HG02623 (cell line): ENCODE measurements around the gene TLE4.
"Not testable (repeated sequence)": the region's sequence is repeated elsewhere in the genome, so short reads cannot be mapped to it uniquely, and the experiment has no call there.

Experiments used
- ATAC-seq: cut with Tn5 transposase; IDR thresholded peaks from one replicate; pipeline ENCODE4 v1.9.1; 2021; ENCODE audit warnings: moderate library complexity; ENCODE audit not compliant: unreplicated experiment

The TLE4 gene

GRCh38 chr9:79630521-79631403, 59.0 kb downstream of the TLE4 start:
- ATAC-seq: peak; percentile 75

GRCh38 chr9:79632060-79632459, 60.3 kb downstream of the TLE4 start:
- ATAC-seq: no peak

- no peak for ATAC-seq
Measured at GRCh38 chr9:79632705-79633104, 60.9 kb downstream of the TLE4 start.

GRCh38 chr9:79633558-79633957, 61.8 kb downstream of the TLE4 start:
- ATAC-seq: no peak

- no peak for ATAC-seq
Measured at GRCh38 chr9:79637177-79637925, 65.6 kb downstream of the TLE4 start.

GRCh38 chr9:79638806-79639205, 67.0 kb downstream of the TLE4 start:
- no peak for ATAC-seq

- ATAC-seq: no peak
Measured at GRCh38 chr9:79639354-79639753, 67.6 kb downstream of the TLE4 start.

- ATAC-seq: not testable (repeated sequence)
Measured at GRCh38 chr9:79640067-79640466, 68.3 kb downstream of the TLE4 start.

- ATAC-seq: no peak
Measured at GRCh38 chr9:79641070-79641469, 69.3 kb downstream of the TLE4 start.

GRCh38 chr9:79642671-79643070, 70.9 kb downstream of the TLE4 start:
- ATAC-seq: no peak

GRCh38 chr9:79644048-79644447, 72.3 kb downstream of the TLE4 start:
- no peak for ATAC-seq

- ATAC-seq: no peak
Measured at GRCh38 chr9:79644601-79645000, 72.8 kb downstream of the TLE4 start.

GRCh38 chr9:79645110-79645509, 73.3 kb downstream of the TLE4 start:
- ATAC-seq: no peak

- no peak for ATAC-seq
Measured at GRCh38 chr9:79646096-79646495, 74.3 kb downstream of the TLE4 start.

GRCh38 chr9:79651251-79651795, 79.6 kb downstream of the TLE4 start:
- no peak for ATAC-seq

- no peak for ATAC-seq
Measured at GRCh38 chr9:79652598-79652997, 80.8 kb downstream of the TLE4 start.

GRCh38 chr9:79654591-79655382, 83.0 kb downstream of the TLE4 start:
- ATAC-seq: not testable (repeated sequence)

GRCh38 chr9:79655551-79655950, 83.8 kb downstream of the TLE4 start:
- ATAC-seq: no peak

GRCh38 chr9:79656169-79656568, 84.4 kb downstream of the TLE4 start:
- no peak for ATAC-seq

- ATAC-seq: no peak
Measured at GRCh38 chr9:79657891-79658290, 86.1 kb downstream of the TLE4 start.

- no peak for ATAC-seq
Measured at GRCh38 chr9:79658926-79659325, 87.2 kb downstream of the TLE4 start.
